Aorta (tissue), 5 donors: ENCODE measurements around the gene RGS6. TPM values are rescaled to one million over a fixed set of nuclear protein-coding genes. Genes with fewer than 3 reads are reported as not detected.
A peak's percentile ranks its signal among the peaks of the same experiment; 100 is the strongest.
"Not testable (repeated sequence)": the region's sequence is repeated elsewhere in the genome, so short reads cannot be mapped to it uniquely, and the experiment has no call there.

Experiments
- ATAC-seq: fragments of 200-7000 bp; cut with Tn5 transposase; one replicate; pipeline ENCODE4 v1.9.1; 2022; ENCODE audit warnings: moderate library complexity; ENCODE audit not compliant: low FRiP score
- DNase-seq, 2 donors: peaks; one replicate each; pipeline ENCODE4 v3.0.0-alpha.2; 2020
- H3K27ac ChIP-seq, 2 donors: one replicate each; pipeline ENCODE4 v1.5.1; 2013; ENCODE audit warnings: low read length in 2 of 2, mild to moderate bottlenecking in 2 of 2, moderate library complexity in 2 of 2, control low read depth in 1 of 2, inconsistent platforms in 1 of 2, low read depth in 1 of 2
- H3K27me3 ChIP-seq, 2 donors: one replicate each; pipeline ENCODE4 v1.6.1; 2013; ENCODE audit warnings: control low read depth in 1 of 2, low read length in 1 of 2, mild to moderate bottlenecking in 1 of 2, moderate library complexity in 1 of 2; ENCODE audit not compliant: insufficient read depth in 2 of 2, control insufficient read depth in 1 of 2
- H3K36me3 ChIP-seq, 2 donors: one replicate each; pipeline ENCODE4 v1.6.1; 2013; ENCODE audit warnings: control low read depth in 1 of 2, low read length in 1 of 2, mild to moderate bottlenecking in 1 of 2; ENCODE audit not compliant: insufficient read depth in 2 of 2, control insufficient read depth in 1 of 2
- H3K4me1 ChIP-seq, 2 donors: one replicate each; pipeline ENCODE4 v1.6.1; 2013; ENCODE audit warnings: low read length in 2 of 2, control low read depth in 1 of 2, mild to moderate bottlenecking in 1 of 2, moderate library complexity in 1 of 2; ENCODE audit not compliant: insufficient read depth in 2 of 2, control insufficient read depth in 1 of 2
- H3K4me3 ChIP-seq, 2 donors: one replicate each; pipeline ENCODE4 v1.5.1; 2013; ENCODE audit warnings: low read length in 2 of 2, control low read depth in 1 of 2, mild to moderate bottlenecking in 1 of 2
- H3K9me3 ChIP-seq: one replicate; pipeline ENCODE4 v1.6.1; 2013; ENCODE audit warnings: mild to moderate bottlenecking, low read length; ENCODE audit not compliant: control insufficient read depth
- WGBS, 2 donors: extraction: QIAGEN DNeasy Blood & Tissue Kit; methylation state at CpG; one replicate each; pipeline ENCODE4 v1.1.7; 2013; 5-methylcytosine and 5-hydroxymethylcytosine counted together
- intact Hi-C, 2 donors: fragments of 100-400 bp; cut with DNase I; formaldehyde crosslinking; loops; one replicate each; pipeline versions ENCODE4 v1.14.2 to v1.15.0; 2022
- polyA plus RNA-seq, 2 donors: library from polyadenylated mRNA; stranded (reverse); fragments of 200-250 nt; gene quantifications; one replicate each; pipeline ENCODE4 v1.2.3, GENCODE V29; 2013
- total RNA-seq, 2 donors: library from RNA; stranded (reverse); fragmentation: NEBNext Ultra II Directional; extraction: Animal tissue kit (Norgen Biotek cat#: 25700); gene quantifications; one replicate each; pipeline ENCODE4 v1.2.1, GENCODE V29; 2021
- donor health status: healthy with polysubstance abuse.
- donor health status: Bipolar disorder and iron deficiency.
- donor health status: DM: no; HTN: no; CAD: no.
- donor health status: DM: no; HTN: no; CAD: no.
- donor health status: DM: yes; HTN: yes; CAD: no.

The RGS6 gene
- total and polyA plus RNA-seq, 4 donors = 0.05 to 2.0 (median 1.8) TPM; not detected in 1

DNA sequence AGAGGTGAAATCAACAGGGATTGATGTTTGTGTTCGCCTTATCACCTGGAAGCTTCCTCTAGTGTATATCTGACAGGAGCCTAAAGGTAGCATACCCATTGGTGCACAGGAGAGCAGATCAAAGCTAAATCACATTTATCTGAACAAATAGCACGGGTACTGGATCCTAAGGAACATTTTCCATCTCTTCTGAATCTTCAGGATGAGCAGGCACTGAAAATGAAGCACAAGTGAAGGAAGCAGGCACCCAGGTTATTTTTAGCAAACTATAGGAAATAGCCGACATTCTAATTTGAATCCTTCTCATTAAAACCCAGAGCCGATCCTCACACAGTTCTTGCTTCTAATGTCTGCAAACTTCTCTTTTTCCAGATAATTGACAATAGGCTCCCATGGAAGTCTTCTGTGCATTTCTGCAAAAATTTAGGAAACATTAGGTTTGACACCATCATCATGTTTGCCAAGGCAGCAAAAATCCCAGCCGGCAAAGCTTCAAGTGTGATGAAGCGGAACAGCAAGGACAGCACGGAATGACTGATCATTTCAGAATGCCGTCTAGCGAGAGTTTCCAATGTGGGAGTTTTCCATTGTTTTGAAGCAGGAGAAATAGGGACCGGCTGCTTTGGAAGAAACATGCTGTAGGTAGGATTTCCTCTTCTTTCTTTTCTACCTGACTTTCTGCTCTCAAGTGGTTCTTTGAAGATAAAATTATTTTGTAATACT, 24.3 kb upstream of the RGS6 start:
- ATAC-seq (no peak), DNase-seq (no peak)
- 78 to 85% methylated on average over 10 of the region's 10 CpGs for WGBS, 2 donors

GRCh38 chr14:71911669-71912068, 20.6 kb upstream of the RGS6 start:
- ATAC-seq = no peak
- intact Hi-C loops = no loop called here
- 85 to 90% methylated on average over 5 of the region's 5 CpGs for WGBS, 2 donors
- Histone ChIP-seq H3K27me3 (peaks cover 0 to 1% of the 10 kb centered on the region in 2 donors), H3K9me3 (no peaks in the 10 kb centered on the region), H3K27ac (no peak overlapping the region), H3K4me1 (no peaks in the 10 kb centered on the region), H3K36me3 (no peaks in the 10 kb centered on the region), H3K4me3 (no peak overlapping the region)
- no peak for DNase-seq

More for the DNA sequence above, 24.3 kb upstream of the RGS6 start:
- H3K4me1 ChIP-seq = no peaks in the 10 kb centered on the region
- no peaks in the 10 kb centered on the region for H3K36me3 ChIP-seq
- no peak overlapping the region for H3K4me3 ChIP-seq
- no peaks in the 10 kb centered on the region for H3K9me3 ChIP-seq
- intact Hi-C loops = no loop called here
- H3K27me3 ChIP-seq = no peaks in the 10 kb centered on the region
- H3K27ac ChIP-seq = no peak overlapping the region

DNA sequence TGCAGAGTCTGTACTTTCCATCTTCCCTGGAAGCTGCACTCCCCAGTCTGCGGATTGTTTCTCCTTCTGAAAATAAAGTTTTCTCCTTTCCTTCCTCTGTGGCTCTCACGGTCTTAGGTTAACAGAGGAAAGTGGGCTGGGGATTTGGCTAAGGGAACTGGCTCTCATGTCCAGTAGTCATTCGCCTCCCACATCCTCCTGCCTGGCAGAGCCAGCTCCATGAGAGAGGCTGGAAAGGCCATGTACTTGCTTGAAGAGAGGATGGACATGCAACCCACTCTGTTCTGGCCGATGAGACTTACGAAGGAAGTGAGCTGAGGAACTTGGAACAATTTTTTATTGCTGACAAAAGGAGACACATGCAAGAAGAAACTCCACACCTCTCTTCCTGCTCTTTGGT, 18.9 kb upstream of the RGS6 start:
- peaks cover 0 to 1% of the 10 kb centered on the region in 2 donors for H3K27me3 ChIP-seq
- WGBS, 2 donors = 58 to 66% methylated on average over 5 of the region's 5 CpGs
- no peaks in the 10 kb centered on the region for H3K36me3 ChIP-seq
- no peak for DNase-seq
- H3K9me3 ChIP-seq = no peaks in the 10 kb centered on the region
- no peak for ATAC-seq
- intact Hi-C loops = no loop called here
- no peaks in the 10 kb centered on the region for H3K4me1 ChIP-seq
- no peak overlapping the region for H3K27ac ChIP-seq
- H3K4me3 ChIP-seq = no peak overlapping the region

DNA sequence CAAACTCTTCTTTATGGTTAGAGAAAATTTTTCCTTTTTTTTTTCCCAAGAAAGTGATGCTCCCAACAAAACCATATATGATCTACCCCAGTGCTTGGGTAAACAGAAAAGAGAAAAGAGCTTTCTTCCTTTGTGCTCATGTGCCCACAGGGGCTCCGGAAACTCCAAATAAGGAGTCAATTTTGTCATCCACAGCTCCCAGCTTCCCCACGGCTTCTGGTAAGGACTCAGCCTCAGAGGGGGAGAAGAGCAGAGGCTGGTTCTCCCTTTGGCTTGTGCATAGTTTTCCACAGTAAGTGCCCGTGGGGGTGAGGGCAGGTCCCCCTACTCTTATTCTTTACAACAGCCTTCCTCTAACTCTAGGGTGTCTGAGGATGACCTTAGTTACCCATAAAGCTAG, 13.3 kb upstream of the RGS6 start:
- ATAC-seq (no peak), DNase-seq (no peak)
- H3K27ac ChIP-seq = no peak overlapping the region
- H3K27me3 ChIP-seq = no peaks in the 10 kb centered on the region
- 22 to 42% methylated on average over 3 of the region's 3 CpGs for WGBS, 2 donors
- H3K9me3 ChIP-seq = no peaks in the 10 kb centered on the region
- H3K4me1 ChIP-seq = no peaks in the 10 kb centered on the region
- intact Hi-C loops = no loop called here
- no peaks in the 10 kb centered on the region for H3K36me3 ChIP-seq
- H3K4me3 ChIP-seq = no peak overlapping the region

- Histone ChIP-seq H3K4me3 (no peak overlapping the region), H3K27me3 (no peaks in the 10 kb centered on the region), H3K9me3 (no peaks in the 10 kb centered on the region), H3K27ac (no peak overlapping the region), H3K4me1 (no peaks in the 10 kb centered on the region), H3K36me3 (no peaks in the 10 kb centered on the region)
- no peak for ATAC-seq
- DNase-seq = no peak
- intact Hi-C loops = no loop called here
- WGBS, 2 donors = 70 to 80% methylated on average over 4 of the region's 4 CpGs
Measured at GRCh38 chr14:71923513-71923912, 8.7 kb upstream of the RGS6 start.

DNA sequence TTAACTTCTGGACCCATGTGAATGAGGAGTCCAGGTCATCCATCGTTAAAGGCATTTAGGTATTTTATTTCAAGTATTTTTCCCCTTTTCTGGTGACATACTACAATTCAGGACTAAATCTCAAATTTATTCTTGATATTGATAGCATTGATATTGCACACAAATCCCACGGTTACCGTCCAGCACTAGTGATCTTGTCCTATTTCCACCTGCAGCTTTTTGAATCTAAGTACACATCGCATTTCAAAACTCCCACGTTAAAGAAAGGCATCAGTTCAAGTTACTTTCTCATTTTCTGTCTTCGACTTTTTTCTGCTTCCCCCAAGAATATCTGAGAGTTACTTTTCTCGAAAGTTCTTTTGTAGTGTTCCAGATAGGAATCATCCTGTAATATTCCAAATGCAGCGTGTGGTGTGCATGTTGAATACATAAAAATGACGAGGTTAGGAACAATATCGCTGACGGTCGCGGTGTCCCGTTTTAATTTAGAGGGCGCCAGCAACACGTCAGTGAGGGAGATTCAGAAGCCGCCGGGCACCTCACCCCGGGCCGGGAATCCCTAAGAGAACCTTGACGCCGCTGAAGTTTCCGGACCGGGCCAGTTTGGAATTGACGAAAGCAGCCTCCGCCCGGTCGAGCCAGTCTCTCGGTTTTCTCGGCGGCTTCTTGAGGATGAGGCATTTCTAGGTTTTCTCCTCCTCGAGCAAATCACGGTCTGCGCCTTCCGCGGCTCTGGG, 569 bp upstream of the RGS6 start:
- DNase-seq (no peak), ATAC-seq (no peak)
- H3K4me1 ChIP-seq = no peaks in the 10 kb centered on the region
- H3K27me3 ChIP-seq = no peaks in the 10 kb centered on the region
- intact Hi-C loops = loop anchor here in 1 of 2 donors (10.0 kb wide), 1 partner anchor 363 kb away; no protein-coding TSS in a partner anchor
- 11 to 12% methylated on average over 36 of the region's 36 CpGs for WGBS, 2 donors
- H3K9me3 ChIP-seq = no peaks in the 10 kb centered on the region
- no peak overlapping the region for H3K27ac ChIP-seq
- no peaks in the 10 kb centered on the region for H3K36me3 ChIP-seq
- peak overlapping the region; percentile 18 to 38 for H3K4me3 ChIP-seq

DNA sequence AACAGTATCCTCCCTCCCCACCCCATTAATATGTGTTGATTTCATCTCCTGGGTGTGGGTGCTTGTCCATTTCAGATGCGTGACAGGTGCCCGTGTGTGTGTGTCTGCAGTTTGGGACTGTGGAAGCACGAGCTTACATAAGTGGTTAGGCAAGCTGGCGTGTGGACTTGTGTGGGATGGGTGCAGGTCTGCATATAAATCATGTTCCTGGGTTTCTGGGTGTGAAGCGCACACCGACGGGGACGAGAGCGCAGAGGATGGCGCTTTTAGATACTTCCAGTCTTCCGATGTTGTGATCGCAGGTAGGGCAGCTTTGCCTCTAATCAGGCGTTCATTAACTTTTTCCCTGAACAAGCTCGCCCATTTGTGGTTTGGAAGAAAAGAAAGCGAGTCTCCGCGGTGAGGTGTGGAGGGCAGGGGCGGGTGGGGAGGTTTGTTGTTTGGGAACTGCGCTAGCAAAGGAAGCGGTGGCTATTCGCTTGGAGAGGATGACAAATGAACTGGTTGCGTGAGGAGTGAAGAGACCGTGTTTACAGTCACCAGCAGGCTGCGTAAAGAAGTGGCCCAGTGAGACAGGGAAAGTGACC, 865 bp downstream of the RGS6 start:
- Histone ChIP-seq H3K4me3 (no peak overlapping the region), H3K27ac (no peak overlapping the region), H3K36me3 (no peaks in the 10 kb centered on the region), H3K4me1 (no peaks in the 10 kb centered on the region), H3K9me3 (peaks cover 2% of the 10 kb centered on the region), H3K27me3 (no peaks in the 10 kb centered on the region)
- no peak for ATAC-seq
- WGBS, 2 donors = 3% methylated on average over 24 of the region's 24 CpGs
- intact Hi-C loops = loop anchor here in 1 of 2 donors (10.0 kb wide), 1 partner anchor 362 kb away; no protein-coding TSS in a partner anchor
- no peak for DNase-seq

- WGBS, 2 donors = 76 to 86% methylated on average over 2 to 3 of the region's 3 CpGs
- H3K4me3 ChIP-seq, H3K4me1 ChIP-seq, H3K27ac ChIP-seq, DNase-seq, H3K9me3 ChIP-seq, H3K27me3 ChIP-seq, ATAC-seq, H3K36me3 ChIP-seq: not testable (repeated sequence)
- intact Hi-C loops = loop anchor here in 1 of 2 donors (10.0 kb wide), 1 partner anchor 357 kb away; no protein-coding TSS in a partner anchor
Measured at GRCh38 chr14:71938273-71938672, 6.0 kb downstream of the RGS6 start.
